NOMO-1 (cell line): ENCODE data around the gene ALKBH7.

Source experiments
- DNase-seq, 2 experiments: peaks; one replicate each; lab custom pipeline; 2025; ENCODE audit not compliant: unreplicated experiment in 2 of 2; lab: John Stamatoyannopoulos, UW

ALKBH7 gene

DNA sequence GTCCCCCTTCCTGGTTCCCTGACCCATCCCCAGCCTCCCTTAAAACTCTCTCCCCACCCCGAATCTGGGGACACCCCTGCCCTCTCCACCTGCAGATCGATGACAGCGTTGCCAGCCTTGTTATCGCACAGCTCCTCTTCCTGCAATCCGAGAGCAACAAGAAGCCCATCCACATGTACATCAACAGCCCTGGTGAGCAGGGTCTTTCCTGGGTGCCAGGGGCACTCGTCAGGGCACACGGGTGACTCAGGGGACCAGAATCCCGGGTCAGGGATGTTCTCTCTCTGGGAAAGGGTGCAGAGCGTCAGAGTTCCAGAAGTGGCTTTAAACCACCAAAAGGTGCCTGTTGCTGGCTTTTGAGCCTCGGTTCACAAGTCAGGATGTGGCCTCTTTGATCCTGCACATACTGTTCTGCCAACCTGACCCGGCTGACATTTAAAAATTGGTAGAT is 10.2 kb upstream of the ALKBH7 start:
- DNase-seq, result no peak

GRCh38 chr19:6364353-6364752 is 8.2 kb upstream of the ALKBH7 start:
- no peak for DNase-seq

DNA sequence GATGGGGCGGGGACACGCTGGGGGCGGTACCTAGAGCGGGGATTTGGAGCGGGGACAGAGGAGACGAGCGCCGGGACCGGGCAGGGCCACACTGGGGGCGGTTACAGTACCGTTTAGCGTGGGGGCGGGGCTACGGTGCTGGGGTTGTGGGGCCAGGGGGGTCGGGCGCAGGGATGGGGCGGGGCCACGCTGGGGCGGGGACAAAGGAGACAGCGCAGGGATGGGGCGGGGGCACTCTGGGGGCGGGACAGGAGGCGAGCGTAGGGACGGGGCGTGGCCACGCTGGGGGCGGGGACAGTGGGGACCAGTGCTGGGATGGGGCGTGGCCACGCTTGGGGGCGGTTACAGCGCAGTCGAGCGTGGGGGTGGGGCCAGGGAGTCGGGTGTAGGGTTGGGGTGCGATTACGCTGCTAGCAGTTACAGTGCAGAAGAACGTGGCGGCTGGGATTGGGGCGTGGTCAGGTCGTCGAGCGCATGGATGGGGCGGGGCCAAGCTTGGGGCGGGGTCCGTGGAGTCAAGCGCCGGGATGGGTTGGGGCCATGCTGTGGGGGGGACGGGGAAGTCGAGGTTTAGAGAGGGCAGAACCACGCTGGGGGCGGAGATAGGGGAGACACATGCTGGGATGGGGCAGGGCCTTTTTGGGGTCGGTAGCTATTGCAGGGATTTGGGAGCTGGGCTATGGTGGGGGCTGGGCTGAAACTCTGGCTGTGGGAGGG is 660 bp downstream of the ALKBH7 start:
- DNase-seq, result peak; percentile 96 to 97

DNA sequence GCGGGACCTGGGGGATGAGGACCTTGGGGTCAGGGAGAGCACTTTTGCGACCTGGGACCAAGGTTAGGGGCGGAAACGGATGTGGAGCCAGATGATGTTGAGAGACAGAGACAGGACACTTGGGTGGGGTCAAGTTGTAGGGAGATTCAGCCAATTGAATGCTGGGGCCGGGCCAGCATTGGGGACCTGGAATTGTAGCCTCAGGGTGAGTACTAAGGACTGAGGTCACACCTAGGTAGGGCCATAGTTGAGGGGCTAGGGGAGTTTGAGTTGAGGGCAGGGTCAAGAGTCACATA is 1.2 kb downstream of the ALKBH7 start:
- peak in 1 of 2 experiments; percentile 30 for DNase-seq

DNA sequence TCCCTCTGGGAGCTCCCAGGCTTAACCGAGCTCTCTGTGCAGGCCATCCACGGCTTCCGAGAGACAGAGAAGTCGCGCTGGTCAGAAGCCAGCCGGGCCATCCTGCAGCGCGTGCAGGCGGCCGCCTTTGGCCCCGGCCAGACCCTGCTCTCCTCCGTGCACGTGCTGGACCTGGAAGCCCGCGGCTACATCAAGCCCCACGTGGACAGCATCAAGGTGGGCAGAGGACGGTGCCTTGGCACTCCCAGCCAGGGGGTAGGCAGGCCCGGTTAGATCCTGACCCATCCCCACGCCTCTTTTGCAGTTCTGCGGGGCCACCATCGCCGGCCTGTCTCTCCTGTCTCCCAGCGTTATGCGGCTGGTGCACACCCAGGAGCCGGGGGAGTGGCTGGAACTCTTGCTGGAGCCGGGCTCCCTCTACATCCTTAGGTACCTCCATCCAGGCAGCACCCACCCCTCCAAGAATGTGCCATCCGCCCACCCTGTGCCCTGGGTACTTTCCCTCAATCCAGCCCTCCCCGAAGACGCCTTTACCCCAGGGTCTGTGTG is 1.6 kb downstream of the ALKBH7 start:
- DNase-seq, result no peak

DNA sequence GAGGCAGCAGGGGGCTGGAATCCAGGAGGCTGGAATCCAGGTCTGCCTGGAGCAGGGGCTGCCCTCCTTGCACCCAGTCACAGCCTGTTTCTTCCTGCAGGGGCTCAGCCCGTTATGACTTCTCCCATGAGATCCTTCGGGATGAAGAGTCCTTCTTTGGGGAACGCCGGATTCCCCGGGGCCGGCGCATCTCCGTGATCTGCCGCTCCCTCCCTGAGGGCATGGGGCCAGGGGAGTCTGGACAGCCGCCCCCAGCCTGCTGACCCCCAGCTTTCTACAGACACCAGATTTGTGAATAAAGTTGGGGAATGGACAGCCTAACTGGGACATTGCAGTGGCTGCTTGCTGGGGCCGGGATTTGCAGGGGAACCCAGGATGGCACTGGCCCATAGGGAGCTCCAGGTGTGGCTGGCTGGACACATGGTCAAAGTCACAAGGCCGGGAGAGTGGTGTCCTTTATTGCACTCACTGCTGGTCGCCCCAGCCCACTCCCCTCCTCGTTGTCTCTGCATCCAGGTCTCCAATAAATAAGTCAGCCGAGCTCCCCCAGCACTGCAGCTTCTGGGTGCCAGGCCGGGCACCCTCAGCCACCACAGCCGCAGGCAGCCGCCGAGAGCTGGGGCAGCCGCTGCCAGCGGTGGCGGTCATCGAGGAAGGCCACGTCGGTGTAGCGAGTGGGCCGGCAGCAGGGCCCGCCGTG is 2.3 kb downstream of the ALKBH7 start:
- no peak for DNase-seq

GRCh38 chr19:6375411-6376010 is 2.9 kb downstream of the ALKBH7 start, which contains the start of gene PSPN:
Gene PSPN (minus strand): TSS chr19:6375933. CDS start chr19:6375849, 84 bp downstream.
- DNase-seq, result no peak

DNA sequence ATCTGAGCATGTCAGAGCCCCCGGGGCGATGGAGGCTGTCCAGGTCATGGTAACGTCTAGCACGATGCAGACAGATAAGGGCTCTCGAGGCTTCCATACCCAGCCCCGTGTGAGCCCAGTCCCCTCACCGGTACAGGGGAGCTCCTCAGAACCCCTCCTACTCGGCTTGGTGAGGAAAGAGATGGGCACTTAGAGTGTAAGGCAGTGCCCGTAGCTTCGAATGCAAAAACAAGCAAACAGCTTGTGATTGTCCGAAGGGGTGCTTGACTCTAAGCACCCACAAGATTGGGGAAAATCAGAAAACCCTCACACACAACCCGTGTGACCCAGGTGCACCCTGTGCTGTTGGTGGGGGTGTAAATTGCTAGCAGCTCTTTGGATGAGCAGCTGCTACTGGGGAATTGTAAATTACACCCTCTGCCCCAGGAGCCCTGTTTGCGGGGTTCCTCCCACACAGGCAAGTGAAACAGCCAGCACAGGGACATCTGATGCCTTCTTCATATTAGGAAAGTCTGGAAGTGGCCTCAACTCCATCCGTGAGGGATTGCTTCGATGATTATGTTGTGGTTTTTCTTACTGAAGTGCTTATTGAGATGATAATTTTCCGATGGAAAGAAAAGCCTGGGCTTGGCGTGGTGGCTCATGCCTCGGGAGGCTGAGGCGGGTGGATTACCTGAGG is 4.1 kb downstream of the ALKBH7 start:
- DNase-seq, result no peak

DNA sequence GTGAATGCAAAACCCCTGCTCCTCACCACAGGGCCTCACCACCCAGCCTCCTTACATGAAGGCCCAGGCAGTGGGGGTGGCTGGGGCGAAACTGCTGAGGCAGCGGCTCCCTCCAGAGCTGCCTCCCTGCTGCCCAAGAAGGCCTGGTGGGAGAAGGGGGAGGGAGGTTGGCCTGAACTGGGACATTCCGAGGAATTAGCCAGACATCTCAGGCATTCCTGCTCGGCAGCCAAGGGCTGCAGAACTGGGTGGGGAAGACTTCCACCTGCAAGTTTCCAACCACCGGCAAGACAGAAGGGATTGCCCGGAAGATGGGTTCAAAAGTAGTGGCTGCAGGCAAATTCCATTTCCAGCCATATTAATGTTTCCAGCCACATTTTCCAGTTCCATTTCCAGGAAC is 5.4 kb downstream of the ALKBH7 start:
- no peak for DNase-seq

DNA sequence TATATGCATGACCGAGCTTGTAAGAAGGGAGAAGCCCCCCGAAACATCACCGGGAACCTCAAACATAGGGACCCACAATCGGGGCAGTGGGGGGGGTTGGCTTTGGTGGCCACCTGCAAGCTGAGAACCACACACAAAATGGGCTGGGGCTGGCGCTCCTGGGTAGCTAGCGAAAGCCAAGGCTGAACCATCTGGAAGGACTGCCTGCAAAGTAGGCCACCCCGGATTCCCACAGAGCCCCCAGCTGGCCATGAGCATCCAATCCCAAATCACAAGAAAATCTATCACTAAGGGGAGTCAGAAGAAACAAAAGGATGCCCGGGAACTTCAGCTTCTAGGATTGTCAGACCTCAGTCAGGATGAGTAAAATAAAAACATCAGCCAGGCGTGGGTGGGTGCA is 5.9 kb downstream of the ALKBH7 start:
- DNase-seq, result no peak

- no peak for DNase-seq
These were observed 7.2 kb downstream of the ALKBH7 start for GRCh38 chr19:6379744-6380143.

- no peak for DNase-seq
These were observed 8.6 kb downstream of the ALKBH7 start for GRCh38 chr19:6381030-6381750.

DNA sequence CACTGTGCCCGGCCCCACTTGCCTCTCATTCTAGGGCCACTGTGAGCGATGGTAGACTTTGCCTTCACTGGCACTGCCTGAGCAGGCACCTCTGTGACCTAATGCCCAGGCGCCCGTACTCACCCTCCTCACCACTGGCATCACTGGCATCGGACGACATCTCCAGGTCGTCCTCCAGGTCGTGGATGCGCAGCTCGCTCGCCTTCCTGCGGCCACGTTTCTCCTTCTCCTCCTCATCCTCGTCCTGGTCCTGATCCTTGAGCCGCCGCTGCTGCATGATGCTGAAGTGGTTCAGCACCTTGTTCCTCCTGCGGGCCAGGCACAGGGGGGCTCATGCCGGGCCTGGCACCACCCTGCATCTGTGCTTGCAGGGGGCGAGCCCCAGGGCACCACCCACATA is 10.6 kb downstream of the ALKBH7 start:
- no peak for DNase-seq

DNA sequence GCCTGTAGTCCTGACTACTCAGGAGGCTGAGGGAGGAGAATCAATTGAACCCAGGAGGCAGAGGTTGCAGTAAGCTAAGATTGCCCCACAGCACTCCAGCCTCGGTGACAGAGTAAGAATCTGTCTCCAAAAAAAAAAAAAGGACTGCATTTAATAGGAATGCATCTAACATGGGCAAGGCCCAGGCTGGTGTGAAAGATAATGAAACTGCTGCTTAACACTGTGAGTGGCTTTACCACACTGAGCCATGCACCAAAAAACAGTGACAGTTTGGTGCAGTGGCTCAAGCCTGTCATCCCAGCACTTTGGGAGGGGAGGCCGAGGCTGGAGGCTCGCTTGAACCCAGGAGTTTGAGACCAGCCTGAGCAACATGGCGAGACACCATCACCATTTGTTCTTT is 11.8 kb downstream of the ALKBH7 start:
- DNase-seq, result no peak

DNA sequence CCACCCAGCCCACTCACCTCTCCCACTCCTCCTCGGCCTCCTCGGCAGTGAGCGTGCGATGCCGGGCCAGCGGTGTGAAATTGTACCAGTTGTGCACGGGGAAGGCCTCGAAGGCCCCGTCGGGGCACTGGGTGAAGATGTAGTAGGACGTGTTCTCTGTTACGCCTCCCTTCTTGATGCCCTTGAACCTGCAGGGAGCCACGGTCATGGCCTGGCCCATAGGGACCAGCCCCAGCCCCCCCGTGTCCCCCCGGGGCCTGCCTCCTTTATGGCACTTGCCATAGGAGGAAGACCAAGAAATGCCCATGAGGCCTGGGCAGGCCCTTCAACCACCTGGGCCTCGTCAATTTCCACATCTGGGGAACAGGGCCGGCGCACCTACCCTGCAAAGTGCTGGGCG is 14.8 kb downstream of the ALKBH7 start:
- DNase-seq, result no peak

GRCh38 chr19:6392221-6393073 is 19.9 kb downstream of the ALKBH7 start:
- no peak for DNase-seq

DNA sequence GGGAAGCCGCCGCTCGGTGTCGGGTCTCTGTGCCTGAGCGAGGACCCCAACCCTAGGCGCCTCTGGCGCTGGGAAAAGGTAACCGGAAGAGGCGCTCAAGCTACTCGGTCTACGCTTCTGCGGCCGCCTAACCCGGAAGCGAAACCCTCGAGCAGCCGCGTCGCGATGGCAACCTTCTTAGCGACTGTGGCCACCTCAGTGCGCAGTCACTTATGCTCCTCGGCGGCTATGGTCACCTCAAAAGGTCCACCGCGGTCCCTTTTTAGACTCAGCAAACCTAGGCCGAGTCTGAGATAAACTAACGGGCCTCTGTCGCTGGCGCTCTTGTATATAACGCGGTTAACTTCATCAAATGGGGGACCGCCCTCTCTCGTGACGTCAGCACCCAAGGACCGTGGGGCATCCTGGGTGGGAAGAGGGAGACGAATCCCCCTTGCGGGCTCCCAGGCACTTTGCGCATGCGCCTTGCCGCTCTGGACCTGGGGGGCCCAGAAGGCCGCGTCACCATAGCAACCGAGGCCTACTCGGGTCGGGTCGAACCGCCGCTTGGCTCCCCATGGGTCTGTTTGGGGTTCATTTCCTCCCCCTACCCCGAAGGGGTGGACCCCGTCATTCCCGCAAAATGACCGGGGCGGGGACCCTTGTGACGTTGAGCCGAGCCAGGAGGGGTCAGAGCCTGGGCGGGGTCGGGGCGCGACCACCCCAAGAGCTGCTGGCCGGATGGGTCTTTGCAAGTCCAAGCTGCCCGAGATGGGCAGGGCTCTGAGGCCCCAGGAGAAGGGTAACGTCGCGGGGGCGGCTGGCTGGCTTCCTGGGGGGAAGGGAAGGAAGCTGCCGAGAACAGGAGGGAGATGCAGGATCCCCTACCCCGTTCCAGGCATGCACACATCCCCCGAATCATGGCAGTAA is 20.7 kb downstream of the ALKBH7 start, which contains the start of gene GTF2F1:
Gene GTF2F1 (minus strand): TSS at position 91 of the 909 bp plus-strand sequence. CDS start 169 bp downstream, outside the sequence.
- peak; percentile 88 to 92 for DNase-seq

DNA sequence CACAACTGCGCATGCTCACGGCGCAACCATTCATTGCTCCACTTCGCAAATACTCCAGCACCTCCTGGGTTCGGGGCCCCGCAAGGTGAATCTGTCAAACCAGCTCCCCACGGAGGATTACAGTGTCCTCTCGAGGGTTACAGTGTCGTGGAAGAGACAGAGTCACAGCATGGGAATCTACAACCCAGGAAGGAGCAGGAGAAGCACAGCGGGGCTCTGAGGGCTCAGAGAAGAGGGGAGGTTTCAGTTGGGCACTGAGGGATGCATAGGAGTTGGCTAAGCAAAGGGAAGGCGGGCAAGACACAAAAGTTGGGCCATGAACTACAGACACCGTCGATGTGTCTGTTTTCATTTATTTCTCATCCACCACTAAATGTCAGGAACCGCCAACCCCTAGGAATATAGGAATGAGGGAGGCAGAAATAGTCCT is 21.4 kb downstream of the ALKBH7 start:
- DNase-seq, result no peak
